ENCODE measurements around the gene CACNA1E. TPM values are rescaled to one million over a fixed set of nuclear protein-coding genes. Genes with fewer than 3 reads are reported as not detected.

CACNA1E gene
- total and polyA plus RNA-seq, 2 experiments from 2014 or later = 0.32 to 1.1 TPM

GRCh38 chr1:181557313-181557712 is 74.0 kb downstream of the CACNA1E start (continued):
- no peak for TF ChIP-seq REST (IDR thresholded peaks at IDR 0.05; ENCODE audit: unreplicated experiment)
- TF ChIP-seq CREB1 (CRISPR knock-in tag; IDR thresholded peaks at IDR 0.05; ENCODE audit: low read depth) = no peak
- TF ChIP-seq ZNF114 (CRISPR knock-in tag; IDR thresholded peaks at IDR 0.05) = no peak

- no peak overlapping the region for H3K27ac ChIP-seq (ENCODE audit: low read depth)
- no peaks in the 10 kb centered on the region for H3K36me3 Mint-ChIP-seq (ENCODE audit: low read depth)
- H3K4me2 ChIP-seq = no peak overlapping the region
- H3K27me3 Mint-ChIP-seq (ENCODE audit: insufficient read depth, low read depth, poor library complexity) = no peaks in the 10 kb centered on the region
- no peak overlapping the region for H3K4me3 ChIP-seq
- H3K36me3 ChIP-seq (ENCODE audit: insufficient read depth) = no peaks in the 10 kb centered on the region
- H4K20me1 ChIP-seq (replicated peaks; ENCODE audit: insufficient read depth) = no peaks in the 10 kb centered on the region
- no peak for DNase-seq (ENCODE audit: low spot score)
- peaks cover 17% of the 10 kb centered on the region for H3K4me1 ChIP-seq (ENCODE audit: insufficient read depth)
- no peak overlapping the region for H3K4me3 Mint-ChIP-seq
- peaks cover 3% of the 10 kb centered on the region; the same call in 1 of the 2 replicates for H3K9me2 ChIP-seq (ENCODE audit: insufficient read depth)
- H3K27me3 ChIP-seq (ENCODE audit: insufficient read depth) = no peaks in the 10 kb centered on the region
- no peaks in the 10 kb centered on the region for H3K79me2 ChIP-seq (replicated peaks; ENCODE audit: insufficient read depth)
- no peak overlapping the region for H2AFZ ChIP-seq
- no peak overlapping the region for H3K27ac Mint-ChIP-seq
- H3K9me3 Mint-ChIP-seq = no peaks in the 10 kb centered on the region
- H3F3A ChIP-seq (replicated peaks; ENCODE audit: low read depth) = no peaks in the 10 kb centered on the region
- no peak for ATAC-seq
- no peaks in the 10 kb centered on the region for H3K4me1 Mint-ChIP-seq
- TF ChIP-seq EZH2phosphoT487 (IDR thresholded peaks at IDR 0.05; ENCODE audit: unreplicated experiment) (no peak), STAT1 (IDR thresholded peaks at IDR 0.05; ENCODE audit: unreplicated experiment) (no peak), POLR2AphosphoS5 (IDR thresholded peaks at IDR 0.05; ENCODE audit: low read depth) (no peak), REST (IDR thresholded peaks at IDR 0.05; ENCODE audit: unreplicated experiment) (no peak), CTCF (conservative IDR thresholded peaks at IDR 0.05; ENCODE audit: low read depth in 2 of 2) (no peak), ZNF462 (CRISPR knock-in tag; IDR thresholded peaks at IDR 0.05) (no peak), JUNB (IDR thresholded peaks at IDR 0.05; ENCODE audit: unreplicated experiment) (no peak), ZNF331 (CRISPR knock-in tag; IDR thresholded peaks at IDR 0.05; ENCODE audit: low read depth) (no peak), CREB1 (CRISPR knock-in tag; IDR thresholded peaks at IDR 0.05; ENCODE audit: low read depth) (no peak)
Measured at GRCh38 chr1:181558416-181558815, 75.1 kb downstream of the CACNA1E start.
